ENCODE results near the gene RAB3C.

DNA sequence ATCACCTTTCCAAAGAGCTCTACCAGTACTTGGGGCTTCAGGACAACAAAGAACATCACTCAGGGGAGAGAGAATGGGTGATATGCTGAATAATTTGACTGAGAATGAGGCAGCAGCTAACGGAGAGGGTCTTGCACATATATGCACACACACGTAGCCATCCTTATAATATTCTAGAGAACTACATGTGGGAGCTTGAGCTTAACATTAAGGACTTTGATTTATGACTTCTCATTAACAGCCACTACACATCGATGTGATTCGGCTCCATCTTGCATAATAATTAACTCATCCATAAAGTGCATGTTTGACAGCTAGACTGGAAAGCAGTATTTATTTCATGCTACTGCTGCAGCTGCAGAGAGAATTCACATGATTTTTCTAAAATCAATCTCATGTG, 163.4 kb downstream of the RAB3C start:
- TF ChIP-seq, protein P1, sequence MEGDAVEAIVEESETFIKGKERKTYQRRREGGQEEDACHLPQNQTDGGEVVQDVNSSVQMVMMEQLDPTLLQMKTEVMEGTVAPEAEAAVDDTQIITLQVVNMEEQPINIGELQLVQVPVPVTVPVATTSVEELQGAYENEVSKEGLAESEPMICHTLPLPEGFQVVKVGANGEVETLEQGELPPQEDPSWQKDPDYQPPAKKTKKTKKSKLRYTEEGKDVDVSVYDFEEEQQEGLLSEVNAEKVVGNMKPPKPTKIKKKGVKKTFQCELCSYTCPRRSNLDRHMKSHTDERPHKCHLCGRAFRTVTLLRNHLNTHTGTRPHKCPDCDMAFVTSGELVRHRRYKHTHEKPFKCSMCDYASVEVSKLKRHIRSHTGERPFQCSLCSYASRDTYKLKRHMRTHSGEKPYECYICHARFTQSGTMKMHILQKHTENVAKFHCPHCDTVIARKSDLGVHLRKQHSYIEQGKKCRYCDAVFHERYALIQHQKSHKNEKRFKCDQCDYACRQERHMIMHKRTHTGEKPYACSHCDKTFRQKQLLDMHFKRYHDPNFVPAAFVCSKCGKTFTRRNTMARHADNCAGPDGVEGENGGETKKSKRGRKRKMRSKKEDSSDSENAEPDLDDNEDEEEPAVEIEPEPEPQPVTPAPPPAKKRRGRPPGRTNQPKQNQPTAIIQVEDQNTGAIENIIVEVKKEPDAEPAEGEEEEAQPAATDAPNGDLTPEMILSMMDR (IDR thresholded peaks at IDR 0.05) = no peak
- no peak for TF ChIP-seq POLR2AphosphoS5 (IDR thresholded peaks at IDR 0.05)
